HG02981 (cell line): ENCODE data around the gene IQCK.
"Not testable (repeated sequence)": the region's sequence is repeated elsewhere in the genome, so short reads cannot be mapped to it uniquely, and the experiment has no call there.

Experiments used
- ATAC-seq: cut with Tn5 transposase; IDR thresholded peaks from one replicate; pipeline ENCODE4 v1.9.1; 2021; ENCODE audit warnings: mild to moderate bottlenecking, moderate library complexity; ENCODE audit not compliant: unreplicated experiment

Gene IQCK

DNA sequence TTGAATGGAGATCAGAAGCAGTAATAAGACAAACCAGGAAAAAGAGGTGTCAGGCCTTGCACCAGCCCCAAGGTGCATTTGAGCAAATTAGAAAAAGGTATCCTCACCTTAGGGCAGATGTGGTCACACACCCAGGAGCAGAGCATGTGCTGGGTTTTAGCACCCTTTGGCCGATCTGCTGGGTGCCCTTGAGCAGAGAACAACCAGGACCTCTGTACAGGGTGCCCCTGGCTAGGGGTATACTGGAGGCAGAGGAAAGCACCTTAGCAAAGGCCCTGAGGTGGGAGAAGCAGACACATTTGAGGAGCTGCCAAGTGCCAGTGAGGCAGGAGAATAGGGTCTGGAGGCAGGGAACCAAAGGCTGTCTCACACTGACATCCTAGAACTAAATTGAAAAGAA is 67.0 kb downstream of the IQCK start:
- no peak for ATAC-seq

DNA sequence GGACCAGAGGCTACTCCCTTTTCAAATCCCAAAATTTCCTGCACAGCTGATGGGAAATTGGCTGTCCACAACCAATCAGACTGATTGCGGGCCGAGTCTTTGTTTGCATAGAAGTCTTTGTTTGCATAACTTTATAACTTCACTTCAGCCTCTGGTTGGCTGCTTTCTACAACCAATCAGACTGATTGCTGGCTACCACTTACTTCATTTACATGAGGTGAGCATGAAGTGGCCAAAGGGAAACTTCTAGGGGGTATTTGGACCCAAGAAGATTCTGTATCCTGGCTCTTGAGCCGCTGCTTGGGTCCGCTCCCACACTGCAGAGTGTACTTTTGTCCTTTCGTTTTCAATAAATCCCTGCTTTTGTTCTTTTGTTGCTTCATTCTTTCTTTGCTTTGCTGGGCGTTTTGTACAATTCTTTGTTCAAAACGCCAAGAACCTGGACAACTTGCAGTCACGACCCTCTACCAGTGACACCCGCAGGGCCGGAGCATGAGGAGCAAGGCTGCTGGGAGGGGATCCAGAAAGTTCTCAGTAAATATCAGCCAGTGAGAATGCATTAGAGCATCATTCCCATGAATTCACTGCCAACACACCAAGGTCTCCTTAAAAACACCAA is 67.5 kb downstream of the IQCK start:
- ATAC-seq = no peak

DNA sequence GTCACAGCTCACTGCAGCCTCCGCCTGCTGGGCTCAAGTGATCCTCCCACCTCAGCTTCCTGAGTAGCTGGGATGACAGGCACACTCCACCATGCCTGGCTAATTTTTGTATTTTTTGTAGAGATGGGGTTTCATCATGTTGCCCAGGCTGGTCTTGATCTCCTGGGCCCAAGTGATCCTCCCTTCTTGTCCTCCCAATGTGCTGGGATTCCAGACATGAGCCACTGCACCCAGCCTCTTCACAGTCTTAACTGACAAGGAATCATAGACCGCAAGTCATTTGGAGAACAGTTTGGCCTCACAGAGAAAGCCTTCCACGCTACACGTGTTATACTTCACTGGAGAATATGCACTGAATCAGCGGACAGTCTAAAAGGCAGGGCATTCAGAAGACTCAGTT is 83.3 kb downstream of the IQCK start:
- not testable (repeated sequence) for ATAC-seq

DNA sequence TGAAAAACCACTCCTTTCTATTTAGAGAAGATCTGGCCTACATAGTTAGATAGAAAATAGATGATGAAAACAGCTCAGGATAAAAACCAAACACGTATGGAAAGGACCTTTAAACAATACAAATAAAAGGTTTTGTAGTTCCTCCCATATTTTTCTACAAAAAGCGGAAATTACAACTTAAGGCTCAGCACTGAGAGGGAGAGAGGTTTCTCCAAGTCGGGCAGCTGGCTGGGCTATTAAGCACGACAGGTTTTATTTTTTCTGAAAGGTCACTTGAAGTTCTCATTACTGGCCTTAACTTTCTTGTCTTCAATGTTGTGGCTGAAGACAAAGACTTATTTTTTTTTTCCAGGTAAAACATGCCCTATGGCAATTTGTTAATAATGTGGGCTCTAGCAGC is 83.8 kb downstream of the IQCK start:
- not testable (repeated sequence) for ATAC-seq

DNA sequence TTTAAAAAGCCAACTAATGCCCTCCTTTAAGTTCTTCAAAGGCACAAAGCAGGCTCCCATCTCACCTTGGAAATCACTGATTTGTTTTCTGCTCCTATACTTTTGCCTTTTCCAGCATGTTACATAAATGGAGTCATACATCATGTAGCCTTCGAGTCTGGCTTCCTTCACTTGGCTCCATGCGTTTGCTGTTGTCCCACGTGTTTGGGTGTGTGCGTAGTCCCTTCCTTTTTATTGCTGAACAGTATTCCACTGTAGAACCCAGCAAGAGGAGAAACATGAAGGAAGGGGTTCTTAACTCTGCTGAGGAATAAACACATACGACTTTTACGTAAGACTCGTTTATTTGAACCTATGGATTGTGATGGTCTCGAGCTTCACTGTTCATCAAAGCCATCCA is 84.5 kb downstream of the IQCK start:
- no peak for ATAC-seq

DNA sequence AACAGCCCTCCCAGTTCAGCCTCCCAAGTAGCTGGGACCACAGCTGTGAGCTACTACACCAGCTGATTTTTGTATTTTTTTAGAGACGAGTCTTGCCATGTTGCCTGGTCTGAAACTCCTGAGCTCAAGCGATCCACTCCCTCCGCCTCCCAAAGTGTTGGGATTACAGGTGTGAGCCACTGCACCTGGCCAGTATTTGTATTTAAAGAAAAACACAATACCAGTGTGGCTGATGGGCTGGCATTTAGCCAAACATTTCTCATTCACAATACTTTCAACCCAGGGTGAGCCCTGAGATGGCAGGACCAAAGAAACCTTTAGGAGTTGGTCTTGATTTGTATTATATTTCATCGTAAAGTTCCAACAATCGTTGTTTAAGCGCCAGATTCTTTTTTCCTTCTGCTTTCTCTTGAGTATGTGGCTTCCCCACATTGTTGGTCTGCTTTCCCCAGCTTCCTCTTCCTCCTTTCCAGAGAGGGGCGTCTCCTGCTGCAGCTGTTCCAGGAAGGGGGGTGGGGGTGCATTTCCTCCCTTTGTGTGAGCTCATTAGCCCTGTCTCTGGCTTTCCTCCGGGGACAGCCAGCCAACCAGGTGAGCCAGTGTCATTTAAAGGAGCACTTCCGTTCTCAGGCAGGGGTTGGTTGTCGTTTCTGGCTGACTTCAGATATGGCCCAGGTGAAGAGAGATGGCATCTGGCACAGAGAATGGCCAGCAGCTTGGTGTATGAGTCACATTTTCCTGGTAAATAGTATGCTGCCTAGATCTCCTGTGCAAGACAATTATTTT is 86.7 kb downstream of the IQCK start:
- ATAC-seq = no peak

DNA sequence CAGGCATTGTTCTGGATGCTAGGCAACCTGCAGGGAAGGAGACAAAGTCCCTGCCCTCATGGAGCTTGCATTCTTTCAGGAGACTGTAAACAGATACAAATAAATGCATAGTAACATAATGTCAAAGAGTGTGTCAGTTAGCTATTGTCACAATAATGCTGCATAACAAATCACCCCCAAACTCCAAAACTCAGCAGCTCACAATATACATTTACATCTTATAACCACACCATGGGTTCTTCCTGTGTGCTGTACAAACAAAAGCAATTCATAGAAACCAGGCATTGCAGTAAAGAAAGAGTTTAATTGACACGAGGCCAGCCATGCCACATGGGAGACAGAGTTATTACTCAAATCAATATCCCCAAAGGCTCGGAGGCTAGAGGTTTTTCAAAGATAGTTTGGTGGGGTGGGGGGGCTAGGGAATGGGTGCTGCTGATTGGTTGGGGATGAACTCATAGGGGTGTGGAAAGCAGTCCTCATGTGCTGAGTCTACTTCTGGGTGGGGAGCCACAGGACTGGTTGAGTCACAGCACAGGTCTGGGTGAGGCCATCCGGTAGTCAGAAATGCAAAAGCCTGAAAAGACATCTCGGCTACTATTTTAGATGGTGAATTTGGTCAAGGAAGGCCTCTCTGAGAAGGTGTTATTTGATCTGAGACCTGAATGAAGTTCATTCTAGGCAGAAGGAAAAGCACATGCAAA is 87.5 kb downstream of the IQCK start:
- no peak for ATAC-seq

DNA sequence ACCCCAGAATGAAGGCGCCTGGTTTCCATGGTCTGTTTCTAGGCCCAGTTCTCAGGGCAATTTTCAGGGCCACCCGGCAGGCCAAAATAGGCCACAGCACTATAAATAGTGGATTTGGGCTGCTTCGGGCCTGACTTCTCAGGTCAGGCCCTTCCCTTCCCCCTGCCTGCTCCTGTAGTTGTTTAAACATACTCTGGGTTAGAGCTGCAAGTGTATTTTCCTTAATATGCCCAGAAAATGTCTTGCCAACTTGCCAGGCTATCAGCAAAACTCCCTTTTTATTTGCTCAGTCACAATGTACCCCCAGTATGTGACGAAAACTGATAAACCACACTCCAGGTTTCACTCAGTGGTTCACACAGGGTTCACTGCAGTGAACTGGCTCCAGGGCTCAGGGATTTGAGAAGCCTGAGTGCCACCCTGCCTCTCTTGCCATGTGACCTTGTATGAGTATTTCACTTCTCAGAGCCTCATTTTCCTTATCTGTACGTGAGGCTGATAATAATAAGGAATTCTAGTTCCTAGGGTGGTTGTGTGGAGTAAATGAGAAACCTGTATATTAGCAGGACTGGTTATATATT is 90.1 kb downstream of the IQCK start:
- peak; percentile 83 for ATAC-seq

DNA sequence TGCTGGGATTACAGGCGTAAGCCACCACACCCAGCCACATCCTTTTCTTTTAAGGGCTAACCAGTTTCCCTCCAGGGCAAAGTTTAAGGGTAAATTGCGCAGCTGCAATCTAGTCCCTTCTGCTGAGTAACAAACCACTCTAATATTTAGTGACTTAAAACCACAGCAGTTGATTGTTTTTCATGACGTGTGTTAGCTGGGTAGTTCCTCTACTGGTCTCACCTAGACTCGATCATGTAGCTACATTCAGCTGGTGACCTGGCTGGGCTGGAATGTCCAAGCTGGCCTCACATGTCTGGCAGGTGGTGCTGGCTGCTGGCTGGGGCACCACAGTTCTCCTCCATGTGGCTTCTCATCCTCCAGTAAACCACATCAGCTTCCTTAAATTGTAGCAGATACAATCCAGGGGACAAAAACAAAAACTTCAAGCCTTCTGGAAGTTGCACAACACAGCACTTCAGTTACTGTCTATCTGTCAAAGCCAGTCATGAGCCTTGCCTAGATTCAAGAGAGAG is 91.1 kb downstream of the IQCK start:
- no peak for ATAC-seq

DNA sequence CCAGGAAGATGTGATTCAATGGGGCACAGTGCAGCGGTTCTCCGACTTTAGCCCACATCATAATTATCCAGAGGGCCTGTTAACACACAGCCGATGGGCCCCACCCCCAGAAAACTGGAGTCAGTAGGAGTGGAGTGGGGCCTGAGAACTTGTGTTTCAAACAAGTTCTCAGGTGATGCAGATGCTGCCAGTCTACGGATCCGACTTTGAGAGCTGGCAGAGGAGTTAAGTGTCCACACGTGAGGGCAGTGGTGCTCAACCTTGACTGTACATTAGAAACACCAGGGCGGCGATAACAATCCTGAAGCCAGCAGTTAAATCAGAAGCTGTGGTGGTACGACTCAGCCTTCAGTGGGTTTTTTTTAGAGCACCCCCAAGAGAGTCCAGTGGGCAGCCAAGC is 91.6 kb downstream of the IQCK start:
- no peak for ATAC-seq

DNA sequence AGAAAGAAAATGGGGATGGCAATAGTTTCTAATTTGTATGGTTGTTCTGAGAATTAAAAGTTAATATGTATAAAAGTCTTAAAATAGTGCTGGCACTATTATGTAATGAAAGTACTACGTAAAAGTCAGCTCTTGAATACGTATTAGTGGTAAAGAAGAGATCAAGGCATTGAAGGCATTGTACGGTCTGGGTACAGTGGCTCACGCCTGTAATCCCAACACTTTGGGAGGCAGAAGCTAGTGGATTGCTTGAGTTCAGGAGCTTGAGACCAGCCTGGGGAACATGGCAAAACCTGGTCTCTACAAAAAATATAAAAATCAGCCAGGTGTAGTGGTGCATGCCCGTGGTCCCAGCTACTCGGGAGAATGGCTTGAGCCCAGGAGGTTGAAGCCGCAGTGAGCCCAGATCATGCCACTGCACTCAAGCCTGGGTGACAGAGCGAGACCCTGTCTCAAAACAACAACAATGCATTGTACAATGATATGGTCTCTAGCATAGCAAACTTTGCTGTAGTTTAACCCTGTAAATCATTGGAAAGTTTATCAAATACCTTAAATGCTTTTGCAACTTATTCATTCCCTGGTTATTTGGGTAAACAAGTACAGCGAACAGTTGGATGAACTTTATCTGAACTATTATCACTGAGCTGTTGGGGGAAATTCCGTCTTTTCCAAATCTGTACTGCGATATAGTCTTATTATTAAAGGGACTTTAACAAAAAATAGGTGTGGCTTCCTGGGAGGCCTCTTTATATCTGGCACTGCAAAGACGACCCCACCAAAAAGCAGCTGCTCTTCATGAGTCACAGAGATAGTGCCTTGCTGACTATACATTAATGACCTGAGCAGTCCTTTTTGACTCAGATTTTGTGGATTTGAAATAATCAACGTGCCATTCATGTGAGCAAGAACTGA is 93.0 kb downstream of the IQCK start:
- ATAC-seq = no peak

DNA sequence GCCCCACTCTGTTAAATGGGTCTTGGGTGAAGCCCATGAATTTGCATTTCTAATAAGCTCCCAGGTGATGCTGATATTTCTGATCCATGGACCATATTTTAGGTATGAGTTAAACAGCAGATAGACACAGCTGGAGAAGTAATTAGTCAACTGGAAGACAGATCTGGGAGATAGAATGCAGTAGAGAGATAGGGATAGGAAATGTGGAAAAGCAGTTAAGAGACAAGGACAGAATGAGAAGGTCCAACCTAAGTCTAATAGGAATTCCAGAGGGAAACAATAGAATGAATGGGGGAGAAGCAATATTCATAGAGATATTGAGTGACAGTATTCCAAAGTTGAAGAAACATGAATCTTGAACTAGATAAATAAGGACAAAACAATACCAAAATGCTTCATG is 94.9 kb downstream of the IQCK start:
- ATAC-seq = no peak

DNA sequence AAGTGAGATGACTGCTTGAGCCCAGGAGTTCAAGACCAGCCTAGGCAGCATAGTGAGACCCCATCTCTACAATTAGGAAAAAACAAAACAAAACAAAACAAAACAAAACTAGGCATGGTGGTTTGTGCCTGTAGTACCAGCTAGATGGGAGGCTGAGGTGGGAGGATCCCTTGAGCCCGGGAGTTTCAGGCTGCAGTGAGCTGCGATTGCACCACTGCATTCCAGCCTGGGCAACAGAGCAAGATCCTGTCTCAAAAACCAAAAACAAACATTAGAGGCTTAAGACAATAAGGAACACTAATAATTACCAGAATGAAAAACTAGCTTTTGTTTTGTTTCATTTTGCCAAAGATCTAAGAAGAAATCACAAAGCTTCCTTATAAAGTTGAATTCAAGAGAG is 97.3 kb downstream of the IQCK start:
- ATAC-seq = no peak

DNA sequence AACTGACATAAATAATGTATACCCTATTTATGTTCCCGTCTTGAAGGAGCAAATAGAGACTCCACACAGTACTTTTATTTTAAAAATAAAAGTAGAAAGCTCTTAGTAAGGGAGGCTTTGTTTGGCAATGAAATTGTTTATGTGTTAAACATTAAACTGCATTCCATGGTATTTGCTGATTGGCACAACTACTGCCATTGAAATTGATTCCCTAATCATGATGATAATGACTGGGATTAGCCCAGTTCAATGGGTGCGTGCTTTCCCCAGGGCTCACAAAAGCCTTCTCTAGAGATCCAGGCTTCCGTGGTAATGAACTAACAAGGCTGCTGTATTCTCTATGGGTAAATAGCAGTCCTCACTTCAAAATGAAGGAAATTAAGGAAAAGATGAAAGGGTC is 99.1 kb downstream of the IQCK start:
- ATAC-seq = no peak

DNA sequence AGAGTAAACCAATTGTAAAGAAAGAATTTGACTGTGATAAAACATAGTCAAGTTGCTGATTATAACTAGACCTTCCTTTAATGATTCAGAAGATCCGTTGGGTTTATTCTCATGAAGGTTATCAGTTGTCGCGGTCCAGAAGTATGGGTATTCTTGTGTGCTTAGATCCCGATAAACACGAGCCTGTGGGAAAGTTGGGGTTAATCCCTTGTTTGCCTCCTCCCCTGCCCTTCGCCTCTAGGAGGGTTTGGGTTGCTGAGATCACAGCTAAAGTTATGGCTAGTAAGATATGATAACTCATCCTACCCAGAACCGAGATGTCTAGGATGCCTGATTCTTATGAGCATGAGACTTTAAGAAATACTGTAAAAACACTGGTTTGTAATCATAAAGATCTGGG is 99.8 kb downstream of the IQCK start:
- no peak for ATAC-seq

DNA sequence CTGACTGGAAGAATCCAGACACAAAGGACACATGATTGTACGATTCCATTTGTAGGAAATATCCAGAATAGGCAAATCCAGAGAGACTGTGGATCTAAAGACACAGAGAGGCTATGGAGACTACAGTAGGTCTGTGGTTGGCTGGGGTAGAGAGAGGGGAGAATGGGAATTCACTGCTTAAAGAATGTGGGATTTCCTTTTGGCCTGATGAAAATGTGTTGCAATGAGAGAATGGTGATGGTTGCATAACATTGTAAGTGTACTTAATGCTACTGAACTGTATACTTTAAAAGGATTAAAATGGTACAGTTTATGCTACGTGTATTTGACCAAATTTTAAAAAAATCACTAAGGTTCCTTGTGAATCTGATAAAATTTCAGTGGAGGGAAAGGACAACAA is 104.5 kb downstream of the IQCK start:
- no peak for ATAC-seq

DNA sequence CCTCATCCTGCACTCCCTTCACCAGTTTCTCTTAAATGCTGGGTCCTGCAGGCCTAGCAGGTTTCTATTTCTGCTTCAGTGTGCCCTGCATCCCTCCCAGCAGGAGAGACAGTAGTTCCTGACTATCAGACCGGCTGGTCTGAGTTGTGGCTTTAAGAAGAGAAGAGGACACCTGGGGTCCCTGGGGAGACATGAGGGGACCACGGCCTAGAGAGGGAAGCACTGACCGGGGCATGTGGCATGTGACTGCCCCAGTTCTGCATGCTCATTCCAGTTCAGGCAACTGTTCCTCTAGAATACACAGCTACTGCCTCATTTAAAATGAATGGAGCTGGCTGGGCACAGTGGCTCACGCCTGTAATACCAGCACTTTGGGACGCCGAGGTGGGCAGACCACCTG is 105.3 kb downstream of the IQCK start:
- no peak for ATAC-seq

DNA sequence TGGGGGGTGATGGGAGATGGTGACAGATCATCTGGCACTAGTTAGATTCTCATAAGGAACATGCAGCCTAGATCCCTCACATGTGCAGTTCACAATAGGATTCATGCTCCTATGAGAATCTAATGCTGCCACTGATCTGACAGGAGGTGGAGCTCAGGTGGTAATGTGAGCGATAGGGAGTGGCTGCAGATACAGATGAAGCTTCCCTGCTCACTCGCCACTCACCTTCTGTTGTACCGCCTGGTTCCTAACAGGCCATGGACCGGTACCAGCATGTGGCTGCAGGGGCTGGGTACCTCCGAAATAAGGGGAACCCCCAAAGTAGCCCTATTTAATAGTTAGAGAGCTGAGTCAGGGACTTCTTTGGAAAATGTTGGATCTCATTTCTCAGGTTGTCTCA is 106.1 kb downstream of the IQCK start:
- ATAC-seq = no peak

DNA sequence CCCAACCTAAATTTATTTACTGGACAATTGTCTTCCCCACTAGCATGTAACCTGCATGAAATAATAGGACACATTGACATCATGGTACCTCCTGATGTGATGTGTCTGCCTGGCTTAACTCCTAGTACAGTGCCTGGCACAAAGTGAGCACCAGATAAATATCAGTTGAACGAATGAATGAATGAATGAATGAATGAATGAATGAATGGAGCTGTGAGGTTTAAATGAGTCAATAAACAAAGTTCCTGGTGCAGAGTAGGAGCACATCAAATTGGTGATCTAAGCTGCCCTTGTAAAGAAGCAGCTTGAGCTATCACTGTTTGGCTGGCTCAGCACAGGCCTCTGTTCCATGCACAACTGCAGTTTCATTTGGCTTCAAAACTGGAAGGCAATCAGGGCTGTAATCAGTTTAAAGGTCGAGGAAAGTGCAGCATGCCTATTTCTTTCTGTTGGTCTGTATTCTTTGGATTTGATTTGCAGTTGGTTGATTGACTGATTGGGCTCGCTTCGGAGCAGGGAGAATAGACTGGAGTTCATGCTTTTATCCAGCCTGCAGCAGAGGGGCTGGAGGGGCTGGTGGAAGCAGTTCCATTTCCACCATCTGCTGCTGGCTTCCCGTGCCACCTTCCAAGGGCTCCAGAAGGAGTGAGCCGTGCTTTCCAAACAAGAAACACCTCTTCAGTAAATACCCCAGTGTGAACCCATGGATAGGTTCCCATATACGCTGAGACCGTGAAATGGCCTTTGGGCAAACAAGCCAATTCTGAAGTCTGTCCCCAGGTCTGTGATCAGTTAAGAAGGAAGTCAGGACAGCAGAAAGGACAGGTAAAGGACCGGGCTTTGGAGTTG is 112.0 kb downstream of the IQCK start:
- ATAC-seq = no peak
